ENCODE measurements around the gene NOS1.
A peak's percentile ranks its signal among the peaks of the same experiment; 100 is the strongest.

The NOS1 gene

GRCh38 chr12:117236456-117237001, 124.9 kb downstream of the NOS1 start:
- H3K4me3 ChIP-seq (ENCODE audit: low read length), result no peak overlapping the region
- peak; percentile 56 for DNase-seq (ENCODE audit: low read depth)
- TF ChIP-seq, protein P1, sequence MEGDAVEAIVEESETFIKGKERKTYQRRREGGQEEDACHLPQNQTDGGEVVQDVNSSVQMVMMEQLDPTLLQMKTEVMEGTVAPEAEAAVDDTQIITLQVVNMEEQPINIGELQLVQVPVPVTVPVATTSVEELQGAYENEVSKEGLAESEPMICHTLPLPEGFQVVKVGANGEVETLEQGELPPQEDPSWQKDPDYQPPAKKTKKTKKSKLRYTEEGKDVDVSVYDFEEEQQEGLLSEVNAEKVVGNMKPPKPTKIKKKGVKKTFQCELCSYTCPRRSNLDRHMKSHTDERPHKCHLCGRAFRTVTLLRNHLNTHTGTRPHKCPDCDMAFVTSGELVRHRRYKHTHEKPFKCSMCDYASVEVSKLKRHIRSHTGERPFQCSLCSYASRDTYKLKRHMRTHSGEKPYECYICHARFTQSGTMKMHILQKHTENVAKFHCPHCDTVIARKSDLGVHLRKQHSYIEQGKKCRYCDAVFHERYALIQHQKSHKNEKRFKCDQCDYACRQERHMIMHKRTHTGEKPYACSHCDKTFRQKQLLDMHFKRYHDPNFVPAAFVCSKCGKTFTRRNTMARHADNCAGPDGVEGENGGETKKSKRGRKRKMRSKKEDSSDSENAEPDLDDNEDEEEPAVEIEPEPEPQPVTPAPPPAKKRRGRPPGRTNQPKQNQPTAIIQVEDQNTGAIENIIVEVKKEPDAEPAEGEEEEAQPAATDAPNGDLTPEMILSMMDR (IDR thresholded peaks at IDR 0.05; ENCODE audit: insufficient read depth, low read depth, low read length, missing control alignments), result peak; percentile 62

DNA sequence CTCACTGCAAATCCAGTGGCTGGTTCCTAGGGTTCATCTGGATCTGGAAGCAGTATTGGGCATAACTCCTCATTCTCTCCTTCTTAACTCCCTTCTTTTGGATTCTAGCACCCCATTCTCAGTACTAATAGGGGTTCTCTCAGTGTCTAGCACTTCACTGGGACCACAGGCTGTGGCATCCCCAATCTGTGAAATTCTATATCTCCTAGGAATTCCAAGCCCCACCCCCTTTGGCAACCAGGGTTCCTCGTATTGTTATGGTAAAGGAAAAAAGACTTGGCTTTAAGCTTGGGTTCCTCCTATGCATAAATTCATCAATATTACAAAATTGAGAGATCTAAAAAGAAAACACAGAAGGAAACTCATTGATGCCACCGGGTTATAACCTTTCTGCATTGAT, 126.2 kb downstream of the NOS1 start:
- no peak overlapping the region for H3K4me3 ChIP-seq (ENCODE audit: low read length)
- no peak for DNase-seq (ENCODE audit: low read depth)
- TF ChIP-seq, protein P1 (IDR thresholded peaks at IDR 0.05; ENCODE audit: insufficient read depth, low read depth, low read length, missing control alignments), result no peak

- no peak for DNase-seq (ENCODE audit: low read depth)
- no peak overlapping the region for H3K4me3 ChIP-seq (ENCODE audit: low read length)
- TF ChIP-seq, protein P1 (IDR thresholded peaks at IDR 0.05; ENCODE audit: insufficient read depth, low read depth, low read length, missing control alignments), result no peak
Measured at GRCh38 chr12:117234441-117234840, 127.0 kb downstream of the NOS1 start.

DNA sequence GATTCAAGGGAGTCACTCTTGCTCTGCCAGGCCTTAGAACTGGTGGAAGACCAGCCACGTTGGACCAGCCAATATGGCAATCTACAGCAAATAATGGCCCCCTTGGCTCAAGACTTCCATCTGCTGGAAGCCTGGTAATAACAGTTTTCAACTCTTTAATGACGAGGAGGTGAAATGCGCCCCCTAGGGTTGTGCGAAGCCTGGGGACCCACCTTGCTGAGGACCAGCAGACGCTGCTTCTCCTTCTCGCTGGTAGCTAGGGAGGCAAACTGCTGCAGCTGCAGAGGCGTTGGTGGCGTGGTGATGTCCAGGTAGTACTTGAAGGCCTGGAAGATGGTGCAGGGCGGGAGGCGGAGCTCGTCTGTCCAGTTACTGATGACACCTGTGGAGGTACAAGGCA, 129.7 kb downstream of the NOS1 start:
- TF ChIP-seq, protein P1 (IDR thresholded peaks at IDR 0.05; ENCODE audit: insufficient read depth, low read depth, low read length, missing control alignments), result no peak
- no peak overlapping the region for H3K4me3 ChIP-seq (ENCODE audit: low read length)
- DNase-seq (ENCODE audit: low read depth), result no peak

DNA sequence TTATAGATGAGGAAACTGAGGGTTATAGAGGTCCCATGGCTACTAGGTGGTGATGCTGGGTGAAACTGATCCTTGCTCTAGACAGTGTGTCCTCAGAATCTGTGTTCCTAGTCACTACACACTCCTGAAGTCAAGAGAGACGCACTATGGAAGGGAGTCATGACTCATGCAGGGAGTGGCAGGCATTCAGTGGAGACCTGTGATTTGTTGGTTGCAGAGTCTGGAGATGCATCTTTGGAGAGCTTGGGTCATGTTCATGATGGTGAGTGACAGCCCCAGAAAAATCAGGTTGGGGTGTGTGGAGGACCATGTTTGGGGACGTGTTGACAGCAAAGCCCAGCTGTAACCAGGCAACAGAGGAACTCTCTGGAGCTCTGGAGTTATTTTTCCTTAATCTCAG, 133.2 kb downstream of the NOS1 start:
- TF ChIP-seq, protein P1 (IDR thresholded peaks at IDR 0.05; ENCODE audit: insufficient read depth, low read depth, low read length, missing control alignments), result no peak
- no peak overlapping the region for H3K4me3 ChIP-seq (ENCODE audit: low read length)
- DNase-seq (ENCODE audit: low read depth), result peak; percentile 29

GRCh38 chr12:117227000-117227653, 134.3 kb downstream of the NOS1 start:
- no peak overlapping the region for H3K4me3 ChIP-seq (ENCODE audit: low read length)
- TF ChIP-seq, protein P1 (IDR thresholded peaks at IDR 0.05; ENCODE audit: insufficient read depth, low read depth, low read length, missing control alignments), result no peak
- DNase-seq (ENCODE audit: low read depth), result no peak

DNA sequence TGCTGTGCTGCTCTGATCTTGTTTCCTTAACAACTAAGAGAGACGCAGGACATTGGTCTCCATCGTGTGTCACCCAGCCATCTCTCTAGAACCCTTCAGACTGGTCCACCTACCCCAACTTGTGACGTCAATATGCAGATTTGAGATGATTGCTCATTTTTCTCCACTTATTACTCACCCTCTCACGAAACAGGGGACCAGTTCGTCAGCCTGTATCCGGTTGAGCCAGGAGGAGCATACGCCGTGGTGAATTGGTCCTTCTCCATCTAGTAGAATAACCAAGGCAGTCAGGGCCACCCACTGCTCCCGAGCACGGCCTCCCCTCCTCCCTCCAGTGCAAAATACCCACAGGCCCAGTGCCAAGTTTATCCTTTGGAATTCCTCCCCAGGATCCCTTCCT, 134.9 kb downstream of the NOS1 start:
- no peak overlapping the region for H3K4me3 ChIP-seq (ENCODE audit: low read length)
- TF ChIP-seq, protein P1 (IDR thresholded peaks at IDR 0.05; ENCODE audit: insufficient read depth, low read depth, low read length, missing control alignments), result no peak
- DNase-seq (ENCODE audit: low read depth), result no peak

All from epithelial cell of esophagus (primary cell).